Iris pigment epithelial cell (primary cell): ENCODE data around the gene RTL10.
"Not testable (repeated sequence)": the region's sequence is repeated elsewhere in the genome, so short reads cannot be mapped to it uniquely, and the experiment has no call there.

ENCODE experiments used
- DNase-seq: peaks from one replicate; pipeline ENCODE4 v3.0.0-alpha.2; 2011; ENCODE audit warnings: low read depth

The RTL10 gene

GRCh38 chr22:19843857-19844376 lies 10.8 kb downstream of the RTL10 start:
- DNase-seq: no peak

GRCh38 chr22:19843107-19843856 lies 11.4 kb downstream of the RTL10 start:
- DNase-seq: no peak

GRCh38 chr22:19842393-19843106 lies 12.1 kb downstream of the RTL10 start:
- DNase-seq: no peak

GRCh38 chr22:19841641-19842392 lies 12.9 kb downstream of the RTL10 start:
- no peak for DNase-seq

GRCh38 chr22:19840955-19841640 lies 13.6 kb downstream of the RTL10 start:
- DNase-seq: no peak

- no peak for DNase-seq
These were observed 14.6 kb downstream of the RTL10 start for GRCh38 chr22:19840059-19840458.

GRCh38 chr22:19837915-19838314 lies 16.8 kb downstream of the RTL10 start:
- DNase-seq: no peak

- no peak for DNase-seq
These were observed 18.2 kb downstream of the RTL10 start for GRCh38 chr22:19836512-19836911.

GRCh38 chr22:19834599-19834998 lies 20.1 kb downstream of the RTL10 start:
- DNase-seq: no peak

- DNase-seq: not testable (repeated sequence)
These were observed 21.3 kb downstream of the RTL10 start for GRCh38 chr22:19833327-19833726.

- no peak for DNase-seq
These were observed 22.1 kb downstream of the RTL10 start for GRCh38 chr22:19832476-19833108.

GRCh38 chr22:19831979-19832378 lies 22.7 kb downstream of the RTL10 start:
- not testable (repeated sequence) for DNase-seq

GRCh38 chr22:19831016-19831415 lies 23.7 kb downstream of the RTL10 start:
- DNase-seq: no peak

GRCh38 chr22:19828035-19828401 lies 26.7 kb downstream of the RTL10 start:
- DNase-seq: no peak

GRCh38 chr22:19827341-19828034 lies 27.2 kb downstream of the RTL10 start:
- DNase-seq: no peak

GRCh38 chr22:19826619-19826950 lies 28.1 kb downstream of the RTL10 start:
- DNase-seq: no peak

- DNase-seq: no peak
These were observed 28.6 kb downstream of the RTL10 start for GRCh38 chr22:19825904-19826618.

GRCh38 chr22:19824926-19825339 lies 29.7 kb downstream of the RTL10 start:
- no peak for DNase-seq

- no peak for DNase-seq
These were observed 30.3 kb downstream of the RTL10 start for GRCh38 chr22:19824212-19824925.

GRCh38 chr22:19823902-19824211 lies 30.8 kb downstream of the RTL10 start:
- DNase-seq: no peak
